ENCODE results near the gene CACNA1E.

Gene CACNA1E

DNA sequence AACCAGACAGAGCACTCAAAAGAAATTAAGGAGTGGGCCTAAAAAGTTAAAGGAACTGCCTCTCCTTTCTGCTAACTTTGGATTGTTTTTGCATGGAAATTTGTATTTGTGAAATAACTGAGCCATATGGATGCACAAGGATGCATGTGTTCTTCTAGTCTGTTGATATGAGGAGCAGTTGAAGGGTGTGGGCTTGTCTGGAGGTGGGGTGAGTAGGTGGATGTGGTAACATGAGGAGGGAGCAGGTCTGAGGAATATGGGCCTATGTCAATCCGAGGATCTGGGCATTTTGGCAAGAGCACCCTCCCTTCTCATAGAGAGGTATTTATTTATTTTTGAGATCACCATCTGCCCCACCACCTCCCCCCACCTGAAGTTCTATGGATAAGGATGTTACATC is 13.4 kb downstream of the CACNA1E start:
- no peaks in the 10 kb centered on the region for H3K9me3 Mint-ChIP-seq

GRCh38 chr1:181497870-181498269 is 14.6 kb downstream of the CACNA1E start:
- Mint-ChIP-seq H3K4me1 (ENCODE audit: low read depth) (no peaks in the 10 kb centered on the region), H3K36me3 (ENCODE audit: low read depth) (no peaks in the 10 kb centered on the region), H3K27ac (no peak overlapping the region), H3K9me3 (no peaks in the 10 kb centered on the region), H3K27me3 (peaks cover 43% of the 10 kb centered on the region), H3K4me3 (no peak overlapping the region)
- no peak for DNase-seq

More for the DNA sequence above, 13.4 kb downstream of the CACNA1E start:
- H3K4me3 Mint-ChIP-seq, result no peak overlapping the region
- peaks cover 48% of the 10 kb centered on the region for H3K27me3 Mint-ChIP-seq
- H3K4me1 Mint-ChIP-seq (ENCODE audit: low read depth), result no peaks in the 10 kb centered on the region
- no peak for DNase-seq
- H3K36me3 Mint-ChIP-seq (ENCODE audit: low read depth), result no peaks in the 10 kb centered on the region
- H3K27ac Mint-ChIP-seq, result no peak overlapping the region

DNA sequence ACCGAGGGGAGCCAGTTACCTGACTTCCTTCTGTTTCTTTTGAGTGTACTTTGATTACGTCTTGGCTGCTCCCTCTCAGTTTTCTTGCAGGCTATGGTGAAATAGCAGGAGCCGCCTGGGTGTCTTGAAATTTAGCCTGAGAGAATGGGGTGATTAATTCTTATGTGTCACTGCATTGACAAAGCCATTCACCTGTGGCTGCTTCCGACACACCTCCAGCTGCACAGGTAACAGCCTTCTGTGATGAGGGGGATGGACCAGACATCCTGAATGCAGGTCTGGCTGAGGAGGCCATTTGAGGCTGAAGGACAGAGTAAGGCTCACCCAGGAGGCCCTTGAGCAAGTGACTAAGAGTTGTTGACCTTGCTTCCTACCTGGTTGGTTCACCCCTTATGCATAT is 16.5 kb downstream of the CACNA1E start:
- Mint-ChIP-seq H3K4me3 (no peak overlapping the region), H3K4me1 (ENCODE audit: low read depth) (no peaks in the 10 kb centered on the region), H3K27me3 (peaks cover 34% of the 10 kb centered on the region), H3K36me3 (ENCODE audit: low read depth) (no peaks in the 10 kb centered on the region), H3K9me3 (no peaks in the 10 kb centered on the region), H3K27ac (no peak overlapping the region)
- no peak for DNase-seq

- H3K4me3 Mint-ChIP-seq, result no peak overlapping the region
- no peak overlapping the region for H3K27ac Mint-ChIP-seq
- peaks cover 2% of the 10 kb centered on the region for H3K4me1 Mint-ChIP-seq (ENCODE audit: low read depth)
- no peaks in the 10 kb centered on the region for H3K36me3 Mint-ChIP-seq (ENCODE audit: low read depth)
- H3K27me3 Mint-ChIP-seq, result peaks cover 34% of the 10 kb centered on the region
- no peak for DNase-seq
- H3K9me3 Mint-ChIP-seq, result no peaks in the 10 kb centered on the region
These were observed 17.3 kb downstream of the CACNA1E start for GRCh38 chr1:181500636-181501035.

DNA sequence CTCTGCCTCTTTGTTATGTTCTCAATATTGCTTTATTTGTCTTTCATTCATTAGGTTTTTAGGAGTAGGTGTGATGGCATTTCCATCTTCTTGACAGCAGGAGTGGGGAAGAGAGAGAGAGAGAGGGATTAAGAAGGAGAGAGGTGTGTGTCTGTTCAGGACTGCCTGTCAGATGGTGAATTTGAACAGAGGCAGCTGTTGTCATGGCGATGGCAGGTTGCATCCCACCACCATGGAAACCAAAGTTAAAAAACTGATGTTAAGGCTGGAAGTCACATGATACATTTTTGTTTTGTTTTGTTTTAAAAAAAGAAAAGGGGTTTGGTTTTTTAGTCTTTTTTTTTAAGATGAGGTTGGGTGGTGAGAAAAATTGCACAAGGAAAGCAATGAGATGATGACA is 18.3 kb downstream of the CACNA1E start:
- no peak for DNase-seq
- Mint-ChIP-seq H3K36me3 (ENCODE audit: low read depth) (no peaks in the 10 kb centered on the region), H3K27ac (no peak overlapping the region), H3K27me3 (peaks cover 29% of the 10 kb centered on the region), H3K9me3 (no peaks in the 10 kb centered on the region), H3K4me3 (no peak overlapping the region), H3K4me1 (ENCODE audit: low read depth) (peaks cover 2% of the 10 kb centered on the region)

GRCh38 chr1:181503171-181503810 is 20.0 kb downstream of the CACNA1E start:
- peaks cover 2% of the 10 kb centered on the region for H3K4me1 Mint-ChIP-seq (ENCODE audit: low read depth)
- no peak overlapping the region for H3K4me3 Mint-ChIP-seq
- no peak overlapping the region for H3K27ac Mint-ChIP-seq
- H3K36me3 Mint-ChIP-seq (ENCODE audit: low read depth), result no peaks in the 10 kb centered on the region
- DNase-seq, result no peak
- no peaks in the 10 kb centered on the region for H3K9me3 Mint-ChIP-seq
- H3K27me3 Mint-ChIP-seq, result peaks cover 25% of the 10 kb centered on the region

DNA sequence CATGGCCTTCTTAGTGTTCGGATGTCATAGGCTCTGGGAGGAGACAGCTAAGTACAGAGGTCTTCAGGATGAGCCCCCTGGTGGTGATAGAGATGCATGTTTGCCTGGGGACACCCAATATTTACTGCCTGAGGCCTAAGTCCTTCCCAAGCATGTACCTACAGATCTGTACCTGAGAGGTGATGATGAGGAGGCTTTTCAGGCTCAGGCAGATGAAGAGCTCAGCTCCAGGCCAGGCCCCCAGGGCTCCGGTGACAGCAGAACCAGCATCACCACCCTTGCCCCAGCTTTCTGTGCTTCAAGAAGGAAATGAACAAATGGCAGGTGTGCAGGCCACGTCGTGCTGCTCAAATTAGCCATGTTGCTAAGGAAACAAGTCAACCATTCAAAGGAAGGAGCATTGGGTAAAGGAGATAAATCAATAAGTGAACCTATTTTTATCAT is 21.1 kb downstream of the CACNA1E start:
- H3K4me3 Mint-ChIP-seq, result no peak overlapping the region
- H3K4me1 Mint-ChIP-seq (ENCODE audit: low read depth), result peaks cover 2% of the 10 kb centered on the region
- H3K27me3 Mint-ChIP-seq, result peaks cover 22% of the 10 kb centered on the region
- H3K36me3 Mint-ChIP-seq (ENCODE audit: low read depth), result no peaks in the 10 kb centered on the region
- no peak for DNase-seq
- no peaks in the 10 kb centered on the region for H3K9me3 Mint-ChIP-seq
- H3K27ac Mint-ChIP-seq, result no peak overlapping the region

- Mint-ChIP-seq H3K9me3 (no peaks in the 10 kb centered on the region), H3K4me1 (ENCODE audit: low read depth) (peaks cover 2% of the 10 kb centered on the region), H3K36me3 (ENCODE audit: low read depth) (no peaks in the 10 kb centered on the region)
These were observed 23.4 kb downstream of the CACNA1E start for GRCh38 chr1:181506563-181507353.

GRCh38 chr1:181508486-181509165 is 25.3 kb downstream of the CACNA1E start:
- no peaks in the 10 kb centered on the region for H3K36me3 Mint-ChIP-seq (ENCODE audit: low read depth)
- peaks cover 2% of the 10 kb centered on the region for H3K4me1 Mint-ChIP-seq (ENCODE audit: low read depth)
- H3K4me3 Mint-ChIP-seq, result no peak overlapping the region
- peaks cover 14% of the 10 kb centered on the region for H3K27me3 Mint-ChIP-seq
- no peak for DNase-seq
- H3K27ac Mint-ChIP-seq, result no peak overlapping the region
- H3K9me3 Mint-ChIP-seq, result no peaks in the 10 kb centered on the region

More at GRCh38 chr1:181506563-181507353, 23.4 kb downstream of the CACNA1E start:
- DNase-seq, result no peak
- Mint-ChIP-seq H3K27me3 (peaks cover 16% of the 10 kb centered on the region), H3K27ac (no peak overlapping the region), H3K4me3 (no peak overlapping the region)

- no peak overlapping the region for H3K4me3 Mint-ChIP-seq
- H3K36me3 Mint-ChIP-seq (ENCODE audit: low read depth), result no peaks in the 10 kb centered on the region
- no peak for DNase-seq
- no peaks in the 10 kb centered on the region for H3K9me3 Mint-ChIP-seq
- H3K27me3 Mint-ChIP-seq, result peaks cover 14% of the 10 kb centered on the region
- H3K27ac Mint-ChIP-seq, result no peak overlapping the region
- H3K4me1 Mint-ChIP-seq (ENCODE audit: low read depth), result no peaks in the 10 kb centered on the region
These were observed 30.5 kb downstream of the CACNA1E start for GRCh38 chr1:181513786-181514297.

DNA sequence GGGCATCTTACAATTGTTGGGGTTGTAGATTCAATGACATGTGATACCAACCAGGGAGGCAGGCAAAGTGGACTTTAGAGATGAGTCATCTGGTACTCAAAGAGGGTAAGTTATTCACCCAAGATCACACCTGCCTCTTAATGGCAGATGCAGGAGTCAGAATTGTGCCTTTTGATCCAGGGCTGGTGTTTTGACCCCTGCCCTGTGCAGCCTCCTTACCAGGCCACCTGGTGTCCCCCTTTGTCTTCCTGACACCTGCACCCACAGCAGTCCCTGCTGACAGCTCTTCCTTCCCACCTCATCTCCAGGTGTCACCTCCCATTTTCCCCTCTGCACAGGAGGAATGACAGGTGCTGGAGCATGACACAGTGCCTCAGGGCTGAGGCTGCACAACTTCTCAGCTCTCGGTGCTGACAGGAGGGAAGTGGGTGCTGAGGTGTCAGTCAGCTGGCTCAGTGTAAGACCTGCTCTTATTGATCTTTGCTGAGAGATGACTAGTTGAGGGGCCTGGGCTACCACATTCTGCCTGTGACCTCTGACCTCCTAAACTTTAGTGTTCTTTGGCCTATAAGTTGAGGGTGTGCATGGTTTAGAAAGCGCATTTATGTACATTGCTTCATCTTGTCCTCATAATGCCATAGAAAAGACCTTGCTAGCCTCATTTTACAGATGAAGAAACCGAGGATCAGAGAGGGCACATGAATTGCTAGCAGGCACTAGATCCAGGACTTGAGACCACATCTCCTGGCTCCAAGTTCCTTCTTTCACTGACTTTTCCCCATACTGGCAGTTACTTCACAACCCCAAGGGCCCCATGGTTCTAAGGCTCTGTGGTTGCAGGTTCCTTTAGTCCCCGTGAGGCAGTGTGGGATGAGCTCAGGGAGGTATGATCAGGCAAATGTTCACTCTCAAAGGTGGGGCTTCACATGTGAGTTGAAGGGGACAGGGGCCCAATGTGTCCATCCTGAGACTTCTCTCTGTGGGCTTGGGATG is 31.3 kb downstream of the CACNA1E start:
- H3K36me3 Mint-ChIP-seq (ENCODE audit: low read depth), result no peaks in the 10 kb centered on the region
- no peak overlapping the region for H3K4me3 Mint-ChIP-seq
- peaks cover 10% of the 10 kb centered on the region for H3K27me3 Mint-ChIP-seq
- H3K4me1 Mint-ChIP-seq (ENCODE audit: low read depth), result no peaks in the 10 kb centered on the region
- no peaks in the 10 kb centered on the region for H3K9me3 Mint-ChIP-seq
- no peak overlapping the region for H3K27ac Mint-ChIP-seq
- no peak for DNase-seq

DNA sequence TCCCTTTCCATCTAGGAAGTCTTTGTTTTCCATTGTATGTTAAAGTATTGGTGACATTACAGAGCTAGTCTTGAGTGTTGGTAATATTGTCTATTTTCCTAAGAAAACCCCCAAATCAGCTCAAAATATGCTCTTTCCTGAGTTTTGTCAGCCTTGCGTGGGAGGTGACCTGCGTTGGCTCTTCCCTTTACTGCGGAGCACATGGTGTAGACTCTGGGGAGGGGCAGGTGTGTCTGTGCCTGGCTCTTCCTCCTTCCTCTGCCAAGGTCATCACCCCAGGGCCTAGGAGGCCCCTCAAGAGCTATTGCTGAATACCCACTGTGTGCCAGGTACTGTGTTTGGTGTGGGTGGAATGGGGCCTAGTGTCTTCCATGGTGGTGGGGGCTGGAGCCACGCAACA is 33.4 kb downstream of the CACNA1E start:
- Mint-ChIP-seq H3K27me3 (no peaks in the 10 kb centered on the region), H3K27ac (no peak overlapping the region), H3K36me3 (ENCODE audit: low read depth) (no peaks in the 10 kb centered on the region), H3K9me3 (no peaks in the 10 kb centered on the region), H3K4me3 (no peak overlapping the region), H3K4me1 (ENCODE audit: low read depth) (no peaks in the 10 kb centered on the region)
- no peak for DNase-seq

DNA sequence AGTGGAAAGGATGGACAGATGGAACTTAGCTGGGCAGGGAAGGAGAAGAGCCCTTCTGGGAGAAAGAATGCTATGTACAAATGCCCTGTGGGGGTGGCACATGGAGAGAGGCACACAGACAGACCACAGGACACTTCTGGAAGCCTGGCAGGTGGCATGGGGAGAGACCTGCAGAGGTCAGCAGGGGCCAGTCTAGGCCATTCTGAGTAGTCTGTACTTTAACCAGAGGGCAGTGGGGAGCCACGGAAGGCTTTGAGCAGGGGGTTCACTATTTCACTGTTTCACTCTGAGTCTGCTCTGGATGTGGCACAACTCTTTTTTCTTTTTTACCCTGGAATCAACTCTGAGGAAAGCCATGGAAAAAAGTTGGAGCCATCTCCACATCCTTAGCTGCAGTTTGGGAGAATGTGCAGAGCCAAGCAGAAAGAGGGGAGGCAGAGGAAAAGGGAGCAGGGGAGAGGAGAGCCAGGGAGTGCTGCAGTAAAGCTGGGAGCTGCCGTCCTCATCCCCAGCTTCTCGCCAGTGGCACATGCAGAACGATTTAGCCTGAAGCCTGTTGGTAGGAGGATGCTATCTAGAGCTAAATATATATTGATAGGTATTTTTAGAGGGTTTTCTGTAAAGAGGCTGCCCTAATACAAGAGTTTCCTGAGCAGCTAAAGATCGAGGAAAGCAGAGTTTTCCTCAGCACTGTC is 34.0 kb downstream of the CACNA1E start:
- H3K4me1 Mint-ChIP-seq (ENCODE audit: low read depth), result no peaks in the 10 kb centered on the region
- DNase-seq, result no peak
- no peak overlapping the region for H3K27ac Mint-ChIP-seq
- H3K27me3 Mint-ChIP-seq, result no peaks in the 10 kb centered on the region
- H3K4me3 Mint-ChIP-seq, result no peak overlapping the region
- no peaks in the 10 kb centered on the region for H3K36me3 Mint-ChIP-seq (ENCODE audit: low read depth)
- no peaks in the 10 kb centered on the region for H3K9me3 Mint-ChIP-seq
